HG02642 (cell line): ENCODE measurements around the gene MGAT3.

Experiments used
- ATAC-seq: cut with Tn5 transposase; IDR thresholded peaks from one replicate; pipeline ENCODE4 v1.9.1; 2021; ENCODE audit warnings: mild to moderate bottlenecking; ENCODE audit not compliant: unreplicated experiment, poor library complexity

MGAT3 gene

DNA sequence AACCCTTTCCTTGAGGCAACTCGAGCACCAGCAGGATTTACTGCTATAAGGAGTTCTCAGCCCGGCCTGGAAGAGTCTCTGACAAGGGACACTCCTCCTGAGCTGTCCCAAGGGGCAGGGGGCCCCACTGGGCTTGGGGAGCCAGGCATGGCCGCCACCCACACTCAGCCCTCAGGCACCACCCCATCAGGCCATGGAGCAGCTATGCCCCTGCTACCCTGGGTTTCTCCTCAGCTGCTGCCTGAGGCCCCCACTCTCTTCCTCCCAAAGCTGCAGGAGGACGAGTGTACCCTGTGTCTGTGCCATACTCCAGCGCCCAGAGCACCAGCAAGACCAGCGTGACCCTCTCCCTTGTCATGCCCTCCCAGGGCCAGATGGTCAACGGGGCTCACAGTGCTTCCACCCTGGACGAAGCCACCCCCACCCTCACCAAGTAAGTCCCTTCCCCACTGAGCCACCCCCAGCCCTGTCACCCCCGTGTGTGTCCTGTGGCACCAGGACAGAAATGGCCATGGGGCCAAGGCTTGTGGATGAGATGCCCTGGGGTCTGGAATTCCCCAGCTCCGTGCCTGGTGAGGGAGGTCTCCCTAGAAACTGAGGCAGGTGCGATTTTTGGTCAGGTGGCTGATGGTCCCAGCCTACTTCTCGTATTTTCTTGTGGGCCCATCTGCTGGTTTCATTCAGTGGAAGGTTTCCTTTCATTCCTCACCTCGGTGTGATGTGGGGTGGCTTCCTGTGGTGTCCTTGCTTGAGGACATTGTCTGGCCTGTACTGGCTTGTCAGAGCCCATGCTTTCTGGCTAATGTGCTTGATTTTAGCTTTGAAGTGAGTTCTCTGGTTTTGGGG lies 28.8 kb upstream of the MGAT3 start:
- no peak for ATAC-seq

DNA sequence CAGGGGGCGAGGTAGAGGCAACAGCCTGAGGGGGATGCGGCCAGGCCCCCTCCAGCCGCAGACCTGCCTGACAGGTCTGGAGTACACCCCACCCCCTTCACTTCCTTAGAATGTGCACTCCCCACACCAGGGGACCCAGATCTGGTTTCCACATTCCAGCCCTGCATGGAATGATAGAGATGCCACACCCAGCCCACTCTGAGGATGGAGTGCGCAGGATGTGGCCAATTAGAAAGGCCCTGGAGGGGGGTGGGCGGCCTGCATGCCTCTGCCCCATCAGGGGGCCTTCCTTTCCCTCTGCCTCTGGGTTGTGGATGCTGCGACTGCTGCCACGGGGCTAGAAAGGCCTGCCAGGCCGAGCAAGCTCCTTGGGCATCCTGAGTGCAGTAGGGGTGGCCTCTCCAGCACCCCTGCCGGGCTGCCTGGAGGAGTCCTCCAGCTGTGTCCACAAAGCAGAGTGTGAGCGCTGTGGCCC lies 28.2 kb upstream of the MGAT3 start:
- ATAC-seq: no peak

DNA sequence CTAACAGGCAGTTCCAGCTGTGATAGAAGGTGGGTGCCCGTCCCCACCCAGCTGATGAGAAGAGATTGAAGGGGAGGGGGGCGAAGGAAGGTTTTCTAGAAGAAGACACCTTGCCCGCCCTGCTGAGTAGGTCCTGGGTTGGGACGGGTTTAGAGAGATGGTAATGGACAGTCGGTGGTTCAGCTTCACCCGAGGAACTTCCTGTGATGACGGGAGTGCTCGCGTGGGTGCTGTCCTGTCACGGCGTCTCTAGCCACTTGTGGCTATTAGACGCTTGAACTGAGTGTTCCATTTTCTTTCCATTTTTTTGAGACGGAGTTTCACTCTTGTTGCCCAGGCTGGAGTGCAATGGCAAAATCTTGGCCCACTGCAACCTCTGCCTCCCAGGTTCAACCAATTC lies 27.6 kb upstream of the MGAT3 start:
- no peak for ATAC-seq

DNA sequence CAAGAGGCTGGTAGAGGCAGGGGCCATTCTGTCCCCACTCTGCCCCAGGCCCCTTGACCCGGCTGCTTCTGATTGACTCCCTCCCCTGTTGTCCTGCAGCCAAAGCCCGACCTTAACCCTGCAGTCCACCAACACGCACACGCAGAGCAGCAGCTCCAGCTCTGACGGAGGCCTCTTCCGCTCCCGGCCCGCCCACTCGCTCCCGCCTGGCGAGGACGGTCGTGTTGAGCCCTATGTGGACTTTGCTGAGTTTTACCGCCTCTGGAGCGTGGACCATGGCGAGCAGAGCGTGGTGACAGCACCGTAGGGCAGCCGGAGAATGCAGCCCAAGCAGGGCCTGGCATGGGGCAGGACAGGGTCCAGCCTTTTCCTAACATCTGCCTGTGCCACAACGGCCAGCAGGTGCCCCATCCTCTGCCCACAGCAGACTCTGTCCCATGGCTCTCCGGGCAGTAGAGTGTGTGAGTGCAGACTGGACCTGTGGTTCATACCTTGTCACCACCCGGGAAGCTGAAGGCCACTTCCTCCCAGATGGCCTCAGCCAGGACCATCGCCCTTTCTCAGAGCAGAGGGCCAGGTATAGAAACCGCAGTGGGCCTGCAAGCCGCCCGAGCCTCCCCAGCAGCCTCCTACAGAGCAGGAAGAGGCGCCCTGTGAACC lies 26.8 kb upstream of the MGAT3 start:
- ATAC-seq: no peak

DNA sequence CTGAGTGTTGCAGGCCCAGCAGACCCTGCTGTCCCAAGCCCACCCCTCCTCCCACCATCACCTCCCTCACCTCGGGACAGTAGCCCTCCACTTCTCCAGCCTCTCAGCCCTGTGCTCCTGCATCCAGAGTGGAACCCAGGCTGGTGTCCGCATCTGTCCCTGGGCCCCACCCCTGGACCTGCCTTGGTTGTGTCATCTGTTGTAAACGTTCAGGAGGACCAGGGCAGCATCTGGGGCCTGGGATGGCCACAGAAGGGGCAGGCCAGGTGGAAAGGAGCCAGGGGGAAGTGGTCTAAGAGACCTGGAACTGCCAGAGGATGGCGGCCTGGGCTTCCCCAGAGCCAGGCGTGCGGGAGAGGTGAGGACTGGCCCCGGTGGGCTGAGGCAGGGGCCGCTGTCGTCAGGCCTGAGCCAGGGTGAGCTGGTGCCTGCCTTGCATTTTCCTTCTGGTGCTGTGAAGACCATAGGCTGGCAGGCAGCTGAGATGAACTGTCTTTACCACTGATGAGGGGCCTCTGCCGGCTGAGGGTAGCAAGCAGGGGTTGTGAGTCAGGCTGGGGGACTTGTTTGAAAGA lies 26.1 kb upstream of the MGAT3 start:
- ATAC-seq: no peak

DNA sequence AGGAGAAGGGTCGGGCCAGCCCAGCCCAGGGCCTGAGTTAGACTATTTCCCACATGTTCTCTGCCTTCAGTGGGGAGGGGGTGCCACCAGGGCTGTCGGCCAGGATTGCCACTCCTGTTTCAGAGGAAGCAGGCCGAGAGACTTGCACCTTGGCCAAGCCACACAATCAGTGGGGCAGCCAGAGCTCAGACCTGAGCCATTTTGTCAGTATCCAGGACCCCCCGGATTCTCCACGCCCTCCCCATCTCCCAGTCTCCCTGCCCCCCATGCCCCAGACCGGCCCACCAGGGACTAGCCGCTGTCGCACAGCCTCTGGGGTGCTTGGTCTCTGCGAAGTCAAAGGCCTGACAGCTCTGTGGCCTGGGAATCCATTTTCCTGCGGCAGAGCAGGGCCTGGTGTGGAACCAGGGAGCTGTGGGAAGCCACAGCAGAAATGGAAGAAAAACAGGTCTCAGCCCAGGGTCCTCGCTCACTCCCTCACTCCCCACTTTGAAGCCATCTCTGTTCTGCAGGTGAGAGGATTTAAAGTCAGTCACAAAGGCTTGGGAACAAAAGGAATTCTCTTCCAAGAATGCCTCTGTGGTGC lies 25.5 kb upstream of the MGAT3 start:
- no peak for ATAC-seq

DNA sequence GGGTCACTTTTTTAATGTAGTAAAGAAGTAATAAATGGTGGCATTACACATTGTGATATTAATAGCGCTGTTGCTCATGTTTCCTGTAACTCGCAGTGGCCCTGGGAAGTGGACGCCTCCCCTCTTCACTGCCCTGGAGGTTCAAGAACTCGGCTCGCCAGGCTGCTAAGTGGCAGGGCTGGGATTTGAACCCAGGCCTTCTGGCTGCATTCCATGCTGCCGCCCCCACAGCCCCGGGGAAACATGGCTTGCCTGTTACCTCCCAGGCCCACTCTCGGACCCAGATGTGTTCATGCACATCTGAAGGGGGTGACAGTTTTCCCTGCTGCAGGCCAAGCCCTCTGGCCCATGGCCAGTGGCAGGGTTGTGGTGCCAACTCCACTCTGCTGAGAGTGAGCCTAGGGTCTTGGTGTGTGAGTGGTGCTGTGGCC lies 25.0 kb upstream of the MGAT3 start:
- no peak for ATAC-seq

DNA sequence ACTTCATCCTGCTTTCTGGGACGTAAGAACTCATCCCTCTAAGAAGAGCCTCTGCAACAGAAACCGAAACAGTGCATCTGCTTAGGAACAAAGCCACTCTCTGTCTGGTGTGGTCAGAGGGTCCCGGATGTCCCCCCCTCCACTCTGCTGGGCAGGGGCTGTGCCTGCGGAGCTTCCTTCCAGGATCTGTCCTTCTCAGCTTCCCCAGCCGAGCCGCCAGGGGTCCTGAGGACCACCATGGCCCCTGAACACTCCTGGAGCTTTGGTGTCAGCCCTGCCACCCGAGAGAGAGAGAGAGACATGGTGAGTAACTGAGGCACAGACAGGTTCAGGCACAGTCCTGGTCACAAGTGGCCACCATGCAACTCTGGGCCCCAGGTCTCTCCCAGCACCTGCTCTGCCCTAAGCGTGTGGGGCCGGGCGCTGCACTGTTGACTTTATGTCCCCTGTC lies 24.4 kb upstream of the MGAT3 start:
- no peak for ATAC-seq

DNA sequence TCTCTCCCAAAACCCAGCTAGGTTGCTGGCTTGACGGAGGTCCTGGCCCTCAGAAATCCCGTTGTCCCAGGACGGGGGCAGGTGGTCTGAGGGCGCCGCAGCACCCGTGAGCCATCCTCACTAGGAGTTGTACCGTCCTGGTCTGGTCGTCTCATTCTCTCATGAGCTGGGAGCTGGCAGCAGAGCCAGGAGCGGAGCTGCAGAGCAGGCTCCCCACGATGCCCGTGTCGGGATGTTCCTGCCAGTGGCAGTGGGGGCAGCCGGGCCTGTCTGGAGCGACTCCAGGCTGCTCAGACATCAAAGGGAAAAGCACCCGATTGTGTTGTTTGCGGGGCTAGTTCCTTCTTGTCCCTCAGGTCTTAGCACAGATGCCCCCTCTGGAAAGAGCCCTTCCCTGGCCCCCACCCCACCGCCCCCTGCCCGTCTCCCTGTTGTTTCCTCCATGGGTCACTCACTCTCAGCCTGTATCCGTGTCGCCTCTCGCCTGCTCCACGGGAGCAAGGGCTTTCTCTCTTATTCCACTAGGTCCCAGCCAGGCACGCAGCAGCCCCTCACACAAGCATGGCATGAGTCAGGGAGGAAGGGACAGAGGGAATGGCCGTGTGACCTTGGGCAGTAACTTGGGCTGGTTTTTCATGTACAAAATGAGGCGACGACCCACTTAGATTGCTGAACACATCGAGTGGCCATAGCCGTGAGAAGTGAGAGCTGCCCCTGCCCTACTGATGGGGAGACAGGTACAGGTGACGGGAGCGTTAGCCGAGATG lies 23.2 kb upstream of the MGAT3 start:
- no peak for ATAC-seq

DNA sequence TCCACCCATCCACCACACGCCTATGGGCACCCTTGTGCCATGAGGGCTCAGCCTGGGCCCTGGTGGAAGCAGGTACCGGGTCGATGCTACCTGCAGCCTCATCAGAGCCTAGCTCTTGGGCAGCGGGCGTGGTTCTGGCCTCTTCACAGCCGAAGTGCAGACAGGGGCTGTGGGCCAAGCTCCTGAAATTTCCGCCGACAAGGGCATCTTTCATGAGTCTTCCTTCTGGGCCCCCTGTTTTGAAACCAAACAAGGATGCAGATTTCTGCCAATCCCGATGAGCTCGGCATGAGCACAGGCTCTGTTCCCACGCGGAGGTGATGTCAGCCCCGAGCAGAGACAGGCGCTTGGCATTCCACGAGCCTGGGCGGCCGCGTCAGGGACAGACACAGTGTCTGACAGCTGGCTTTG lies 22.6 kb upstream of the MGAT3 start:
- no peak for ATAC-seq

DNA sequence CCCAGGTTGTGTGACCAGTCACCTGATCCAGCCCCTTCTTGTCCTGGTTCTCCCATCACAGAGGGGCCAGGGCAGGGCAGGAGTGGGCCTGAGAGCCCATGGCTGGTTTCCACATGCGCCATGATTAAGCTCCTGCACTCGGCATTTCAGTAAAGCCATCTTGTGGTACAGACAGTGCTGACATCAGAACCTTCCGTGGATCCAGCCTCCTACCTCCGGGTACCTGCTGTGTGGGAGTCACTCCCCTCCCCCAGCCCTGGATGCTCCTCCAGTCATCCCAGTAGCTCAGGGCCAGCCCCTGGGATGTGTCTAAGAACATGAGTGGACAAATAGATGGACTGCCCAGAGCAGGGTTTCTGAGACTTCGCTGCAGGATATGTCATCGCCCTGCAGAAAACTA lies 22.1 kb upstream of the MGAT3 start:
- ATAC-seq: no peak

DNA sequence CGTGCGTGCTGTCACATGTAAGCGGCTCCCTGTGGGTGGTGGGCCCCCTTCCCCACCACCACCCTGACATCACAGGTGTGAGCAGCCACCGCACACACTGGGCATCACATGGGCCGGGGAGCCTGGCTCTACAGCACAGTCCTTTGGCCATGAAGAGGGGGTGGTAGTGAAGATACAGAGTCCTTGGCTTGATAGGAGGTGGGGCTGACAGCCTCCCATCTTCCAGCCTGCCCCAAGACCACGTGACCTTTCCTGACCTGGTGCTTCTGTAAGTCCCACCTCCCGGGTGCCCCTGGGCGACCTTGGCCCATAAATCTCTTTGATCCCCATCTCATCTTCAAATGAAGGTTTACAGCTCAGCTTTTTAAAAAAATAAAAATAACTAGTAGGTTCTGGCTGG lies 21.2 kb upstream of the MGAT3 start:
- no peak for ATAC-seq

DNA sequence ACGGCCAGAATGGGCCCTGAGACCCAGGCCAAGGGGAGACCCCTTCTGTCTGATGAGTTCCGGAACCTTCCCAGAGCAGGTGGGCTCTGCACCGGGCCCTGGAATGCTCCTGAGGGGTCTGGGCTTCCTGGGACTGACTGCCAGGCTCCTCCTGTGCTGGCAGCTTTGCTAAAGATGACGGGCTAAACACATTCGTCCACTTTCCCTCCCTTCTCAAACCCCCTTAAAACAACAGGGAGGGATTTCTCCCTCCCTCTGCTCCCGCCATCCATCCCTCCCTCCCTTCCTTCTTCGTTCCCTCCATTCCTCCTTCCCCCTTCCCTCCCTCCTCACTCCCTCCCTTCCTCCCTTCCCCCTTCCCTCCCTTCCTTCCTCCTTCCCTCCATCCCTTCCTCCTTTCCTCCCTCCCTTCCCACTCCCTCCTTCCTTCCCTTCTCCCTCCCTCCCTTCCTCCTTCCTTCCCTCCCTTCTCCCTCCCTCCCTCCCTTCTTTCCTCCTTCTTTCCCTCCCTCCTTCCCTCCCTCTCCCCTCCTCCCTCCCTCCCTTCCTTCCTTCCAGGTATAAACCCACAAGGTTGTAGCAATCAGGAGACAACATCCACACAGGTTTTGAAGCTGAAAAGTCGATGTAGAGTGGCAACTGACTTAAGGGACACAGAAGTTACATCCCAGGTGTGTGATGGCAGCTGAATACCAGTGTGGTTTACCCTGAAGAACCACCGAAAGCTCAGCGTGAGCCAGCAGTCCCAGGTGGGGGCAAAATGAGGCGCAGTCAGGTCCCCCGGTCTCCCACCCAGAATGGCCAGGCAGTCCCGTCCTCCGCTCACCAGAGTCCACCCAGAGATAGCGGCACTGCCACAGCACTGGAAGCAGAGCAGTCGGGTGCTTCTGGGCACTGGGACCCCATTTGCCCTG lies 18.8 kb upstream of the MGAT3 start:
- ATAC-seq: no peak

DNA sequence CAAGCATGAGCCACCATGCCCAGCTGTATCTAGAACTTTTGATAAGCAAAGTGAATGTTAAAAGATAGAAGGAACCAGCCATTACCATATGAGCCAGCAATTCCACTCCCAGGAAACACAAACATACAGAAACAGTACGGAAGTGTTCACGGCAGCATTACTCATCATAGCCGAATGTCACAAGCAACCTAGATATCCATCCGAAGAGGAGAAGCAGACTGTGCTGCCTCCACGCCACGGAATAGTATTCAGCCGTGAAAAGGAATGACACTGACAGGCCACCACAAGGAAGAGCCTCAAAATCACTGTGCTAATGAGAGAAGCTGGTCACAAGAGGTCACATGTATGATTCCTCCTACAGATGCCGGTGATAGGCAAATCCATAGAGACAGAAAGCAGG lies 17.6 kb upstream of the MGAT3 start:
- no peak for ATAC-seq

DNA sequence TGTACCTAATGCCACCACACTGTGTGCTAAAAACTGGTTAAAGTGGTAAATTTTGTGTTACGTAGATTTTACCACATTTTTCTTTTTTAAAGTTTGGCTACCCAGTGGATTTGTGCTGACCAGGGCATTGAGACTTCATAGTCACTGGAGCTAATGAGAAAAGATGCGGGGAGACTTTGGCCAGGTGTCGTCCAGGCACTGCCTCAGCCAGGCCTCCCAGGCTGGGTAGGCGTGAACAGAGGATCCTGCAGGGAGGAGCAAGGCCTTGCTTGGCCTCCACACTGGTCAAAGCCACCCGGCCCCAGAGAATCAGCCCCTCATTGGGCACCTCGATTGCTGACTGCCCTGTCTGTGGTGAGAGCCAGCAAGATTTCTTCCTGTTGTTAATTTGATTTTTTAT lies 13.4 kb upstream of the MGAT3 start:
- no peak for ATAC-seq

DNA sequence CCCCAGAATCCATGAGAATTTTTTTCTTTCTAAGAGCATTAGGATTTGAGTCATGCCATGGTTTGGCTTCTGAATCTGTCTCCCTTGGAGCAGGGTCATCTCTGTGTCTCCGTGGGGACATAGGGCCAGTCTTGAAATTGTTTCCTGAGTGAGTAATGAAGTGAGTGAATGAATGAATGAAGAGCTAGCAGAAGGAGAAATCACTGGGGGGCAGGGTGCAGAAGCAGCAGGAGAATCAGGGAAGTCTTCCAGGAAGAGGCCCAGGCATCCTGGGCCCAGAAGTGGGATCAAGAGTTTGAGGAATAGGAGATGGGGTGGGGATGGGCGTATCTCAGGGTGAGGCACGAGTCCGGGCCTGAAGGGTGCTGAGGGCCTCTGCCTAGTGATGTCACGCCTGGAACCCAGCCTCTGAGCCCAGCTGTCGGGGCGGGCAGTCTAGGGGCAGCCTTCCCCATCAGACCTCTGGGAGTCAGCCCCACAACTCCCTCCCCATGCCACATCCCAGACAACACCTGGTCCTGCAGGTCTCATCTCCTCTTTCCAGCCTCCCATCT lies 12.5 kb upstream of the MGAT3 start:
- no peak for ATAC-seq

DNA sequence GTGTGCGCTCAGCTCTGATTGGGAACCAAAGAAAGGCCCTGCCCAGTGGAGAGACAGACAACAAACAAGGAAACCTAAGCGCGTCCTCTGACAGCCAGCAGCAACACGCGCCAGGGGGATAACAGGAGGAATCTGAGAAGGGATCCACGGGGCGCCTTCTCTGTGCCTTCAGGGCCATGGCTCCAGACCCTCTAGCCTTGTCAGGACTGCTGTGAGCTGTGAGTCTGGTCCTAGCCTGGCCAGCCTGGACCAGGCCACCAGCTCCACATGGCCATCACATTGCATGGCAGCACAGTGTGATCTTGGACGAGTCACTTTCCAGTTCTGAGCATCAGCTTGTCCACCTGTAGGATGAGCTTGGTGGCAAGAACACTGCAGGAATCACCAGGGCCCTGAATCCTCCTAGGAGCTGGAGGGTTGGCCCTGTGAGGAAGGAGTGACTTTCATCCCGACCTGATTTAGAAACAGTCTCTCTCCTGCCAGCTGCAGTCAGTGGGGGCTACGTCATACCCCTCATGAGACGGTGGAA lies 11.8 kb upstream of the MGAT3 start:
- ATAC-seq: no peak

DNA sequence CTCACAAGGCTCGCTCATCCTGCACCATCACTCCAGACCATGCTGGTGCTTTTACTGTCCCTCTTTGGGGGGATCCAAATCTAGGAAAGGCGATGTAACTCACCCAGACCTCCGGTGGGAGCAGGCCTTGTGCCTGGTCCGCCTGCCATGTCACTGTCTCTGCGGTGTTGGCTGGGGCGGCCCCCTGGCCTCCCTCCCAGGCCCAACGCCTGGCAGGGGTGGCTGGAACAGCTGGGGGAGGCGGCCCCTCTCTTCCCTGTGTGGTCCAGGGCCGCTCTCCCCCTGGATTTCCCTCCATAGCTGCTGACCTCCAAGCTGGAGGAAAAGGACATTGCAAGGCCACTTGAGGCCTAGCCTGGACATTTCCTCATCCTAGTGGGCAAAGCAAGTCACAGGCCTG lies 11.1 kb upstream of the MGAT3 start:
- ATAC-seq: no peak

DNA sequence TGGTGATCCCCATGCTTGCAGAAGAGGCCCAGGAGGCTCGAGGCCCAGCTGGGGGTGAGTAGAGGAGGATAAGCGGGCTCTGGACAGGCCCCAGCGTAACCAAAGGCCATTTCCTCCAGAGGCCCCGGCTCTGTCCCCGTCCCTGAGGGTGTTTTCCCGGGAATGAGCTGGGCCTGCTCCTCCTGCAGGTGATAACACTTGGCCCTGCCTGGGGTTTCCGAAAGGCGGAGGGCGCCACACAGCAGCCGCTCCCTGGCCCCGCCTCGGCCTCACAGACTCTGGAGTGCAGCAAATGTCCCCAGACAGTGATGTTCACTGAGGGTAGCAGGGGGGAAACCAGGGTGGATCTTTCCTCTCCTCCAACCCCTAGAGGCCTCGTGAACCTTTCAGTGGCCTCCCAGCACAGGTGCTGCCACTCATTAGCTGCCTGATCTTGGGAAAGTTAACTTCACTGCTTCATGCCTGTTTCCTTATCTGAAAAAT lies 10.5 kb upstream of the MGAT3 start:
- peak; percentile 43 for ATAC-seq
